Right lobe of liver (tissue), 6 donors: ENCODE data around the gene EIF2D. TPM values are rescaled to one million over a fixed set of nuclear protein-coding genes. Genes with fewer than 3 reads are reported as not detected.

Experiments used
- ATAC-seq, 4 donors: fragments of 200-7000 bp; cut with Tn5 transposase; one replicate each; pipeline ENCODE4 v1.9.1; 2020; ENCODE audit warnings: mild to moderate bottlenecking in 4 of 4, moderate library complexity in 4 of 4
- DNase-seq, 3 donors: peaks; one replicate each; pipeline ENCODE4 v3.0.0-alpha.2; 2020
- H3K27ac ChIP-seq, 3 donors: fragments of 200-600 bp; one replicate each; pipeline ENCODE4 v1.8.0; 2022
- H3K27me3 ChIP-seq, 2 donors: fragments of 200-600 bp; one replicate each; pipeline ENCODE4 v1.8.0; 2022
- H3K36me3 ChIP-seq, 4 donors: fragments of 200-600 bp; sonication (generic) in 1 of 4; one replicate each; pipeline versions ENCODE4 v1.5.1 to v1.8.0; 2017 to 2022; ENCODE audit warnings: control low read depth in 1 of 4
- H3K4me1 ChIP-seq, 4 donors: fragments of 200-600 bp; sonication (generic) in 1 of 4; one replicate each; pipeline versions ENCODE4 v1.5.1 to v1.8.0; 2017 to 2022; ENCODE audit warnings: control low read depth in 1 of 4
- H3K4me3 ChIP-seq, 3 donors: fragments of 200-600 bp; one replicate each; pipeline ENCODE4 v1.8.0; 2022
- H3K9me3 ChIP-seq, 4 donors: fragments of 200-600 bp; sonication (generic) in 1 of 4; one replicate each; pipeline versions ENCODE4 v1.5.1 to v1.8.0; 2017 to 2022; ENCODE audit warnings: control low read depth in 1 of 4
- CTCF ChIP-seq, 4 donors: fragments of 200-600 bp in 3 of 4; fragments of 450-650 bp in 1 of 4; IDR thresholded peaks; one replicate each; pipeline versions ENCODE4 v1.5.1 to v1.8.0; 2016 to 2022; ENCODE audit warnings: antibody characterized with exemption in 4 of 4, mild to moderate bottlenecking in 2 of 4
- POLR2A ChIP-seq: fragments of 450-650 bp; IDR thresholded peaks from one replicate; pipeline ENCODE4 v1.6.1; 2017; ENCODE audit warnings: antibody characterized with exemption, mild to moderate bottlenecking
- WGBS: methylation state at CpG from one replicate; pipeline ENCODE4 v1.1.6; 2018; ENCODE audit warnings: low coverage, low lambda C conversion rate; ENCODE audit not compliant: insufficient coverage; ENCODE audit errors: missing lambda C conversion rate; 5-methylcytosine and 5-hydroxymethylcytosine counted together
- intact Hi-C, 2 donors: fragments of 100-400 bp; cut with DNase I; formaldehyde crosslinking; loops; one replicate each; pipeline versions ENCODE4 v1.11.2 to v1.14.1; 2022
- total RNA-seq, 6 experiments: library from RNA; depleted of rRNA in 2 of 6; stranded (reverse); fragments of >200 nt in 2 of 6; fragmentation: NEBNext Ultra II Directional in 3 of 6; extraction: Animal tissue kit (Norgen Biotek cat#: 25700) in 3 of 6; gene quantifications; one replicate each; pipeline versions ENCODE4 v1.1.0 to v1.2.4, GENCODE V29; 2016 to 2023
- donor health status: DM: no; HTN: yes; CAD: no.
- donor health status: DM: no; HTN: no; CAD: no.
- donor health status: DM: no; HTN: no; CAD: no.
- donor health status: DM: no; HTN: yes; CAD: no.
- donor health status: DM: no; HTN: yes; CAD: no.

Gene EIF2D
- total RNA-seq, 6 experiments from 2014 or later: 18.4 to 29.3 (median 24.4) TPM

- H3K4me1 ChIP-seq: peaks cover 0 to 67% (median 22%) of the 10 kb centered on the region in 4 donors
- H3K9me3 ChIP-seq: no peaks in the 10 kb centered on the region
- no peaks in the 10 kb centered on the region for H3K36me3 ChIP-seq
- H3K27me3 ChIP-seq: no peaks in the 10 kb centered on the region
- ATAC-seq (peak in 3 of 4 donors; percentile 5 to 59 (median 34)), DNase-seq (no peak)
- peak overlapping the region in 1 of 3 donors; percentile 62 for H3K4me3 ChIP-seq
- intact Hi-C loops: no loop called here
- TF ChIP-seq POLR2A (no peak), CTCF (IDR thresholded peaks at IDR 0.05) (no peak)
- peak overlapping the region in 1 of 3 donors; percentile 11 for H3K27ac ChIP-seq
- WGBS: 10% methylated on average over 2 of the region's 7 CpGs
These were observed 56.1 kb downstream of the EIF2D start for GRCh38 chr1:206556047-206556749.

GRCh38 chr1:206555473-206555935 is 56.8 kb downstream of the EIF2D start:
- no peak for TF ChIP-seq POLR2A
- TF ChIP-seq CTCF (IDR thresholded peaks at IDR 0.05): no peak
- Histone ChIP-seq H3K27me3 (no peaks in the 10 kb centered on the region), H3K36me3 (no peaks in the 10 kb centered on the region), H3K4me3 (no peak overlapping the region), H3K27ac (peak overlapping the region in 1 of 3 donors; percentile 11), H3K4me1 (peaks cover 0 to 60% (median 21%) of the 10 kb centered on the region in 4 donors), H3K9me3 (no peaks in the 10 kb centered on the region)
- 9% methylated on average over 9 of the region's 10 CpGs for WGBS
- peak; percentile 69 to 79 (median 77) for DNase-seq
- intact Hi-C loops: no loop called here
- peak; percentile 53 to 69 (median 65) for ATAC-seq

GRCh38 chr1:206554701-206555472 is 57.4 kb downstream of the EIF2D start:
- Histone ChIP-seq H3K36me3 (no peaks in the 10 kb centered on the region), H3K4me1 (peaks cover 0 to 54% (median 21%) of the 10 kb centered on the region in 4 donors), H3K27me3 (no peaks in the 10 kb centered on the region), H3K9me3 (no peaks in the 10 kb centered on the region), H3K4me3 (no peak overlapping the region), H3K27ac (no peak overlapping the region)
- no peak for DNase-seq
- 22% methylated on average over 1 of the region's 1 CpG for WGBS
- TF ChIP-seq POLR2A: no peak
- no peak for TF ChIP-seq CTCF (IDR thresholded peaks at IDR 0.05)
- intact Hi-C loops: no loop called here
- ATAC-seq: no peak

GRCh38 chr1:206554211-206554610 is 58.1 kb downstream of the EIF2D start:
- no peak for TF ChIP-seq POLR2A
- no peak for TF ChIP-seq CTCF (IDR thresholded peaks at IDR 0.05)
- Histone ChIP-seq H3K36me3 (no peaks in the 10 kb centered on the region), H3K4me3 (no peak overlapping the region), H3K27ac (no peak overlapping the region), H3K9me3 (no peaks in the 10 kb centered on the region), H3K27me3 (no peaks in the 10 kb centered on the region), H3K4me1 (peaks cover 0 to 52% (median 21%) of the 10 kb centered on the region in 4 donors)
- intact Hi-C loops: no loop called here
- DNase-seq (no peak), ATAC-seq (no peak)
- WGBS: 100% methylated on average over 1 of the region's 3 CpGs
